GM23338 (cell line): ENCODE data around the gene TOM1L2. TPM values are rescaled to one million over a fixed set of nuclear protein-coding genes. Genes with fewer than 3 reads are reported as not detected.

Experiments
- ATAC-seq: fragments of 200-7000 bp; cut with Tn5 transposase; 3 replicates; pipeline ENCODE4 v1.9.1; 2020
- DNase-seq: peaks from one replicate; pipeline ENCODE4 v3.0.0-alpha.2; 2015; ENCODE audit warnings: low spot score
- H2AFZ ChIP-seq: fragments of 200-600 bp; sonication (generic); 2 replicates; pipeline ENCODE4 v1.8.0; 2016; ENCODE audit warnings: antibody characterized with exemption, mild to moderate bottlenecking, moderate library complexity
- H3F3A ChIP-seq: fragments of 200-600 bp; sonication (generic); replicated peaks from 2 replicates; pipeline ENCODE4 v1.8.0; 2017; ENCODE audit warnings: antibody characterized with exemption, mixed run types, low read depth
- H3K27ac ChIP-seq: fragments of 200-600 bp; sonication (generic); 2 replicates; pipeline ENCODE4 v1.6.1; 2016; ENCODE audit warnings: low read depth
- H3K27me3 ChIP-seq: fragments of 200-600 bp; sonication (generic); 2 replicates; pipeline ENCODE4 v1.8.0; 2016; ENCODE audit warnings: mild to moderate bottlenecking, mixed run types, moderate library complexity; ENCODE audit not compliant: insufficient read depth
- H3K36me3 ChIP-seq: fragments of 200-600 bp; sonication (generic); 2 replicates; pipeline ENCODE4 v1.8.0; 2016; ENCODE audit warnings: mild to moderate bottlenecking; ENCODE audit not compliant: insufficient read depth
- H3K4me1 ChIP-seq: fragments of 200-600 bp; sonication (generic); 2 replicates; pipeline ENCODE4 v1.8.0; 2016; ENCODE audit warnings: mild to moderate bottlenecking, moderate library complexity; ENCODE audit not compliant: insufficient read depth
- H3K4me2 ChIP-seq: fragments of 200-600 bp; sonication (generic); 2 replicates; pipeline ENCODE4 v1.7.1; 2017; ENCODE audit warnings: mixed run types
- H3K4me3 ChIP-seq: fragments of 200-600 bp; sonication (generic); 2 replicates; pipeline ENCODE4 v1.6.1; 2016; ENCODE audit warnings: mixed run types
- H3K79me2 ChIP-seq: fragments of 200-600 bp; sonication (generic); replicated peaks from 2 replicates; pipeline ENCODE4 v1.8.0; 2017; ENCODE audit warnings: mild to moderate bottlenecking; ENCODE audit not compliant: insufficient read depth
- H3K9me2 ChIP-seq: fragments of 200-600 bp; sonication (generic); 2 replicates; pipeline ENCODE4 v1.8.0; 2017; ENCODE audit not compliant: insufficient read depth
- H4K20me1 ChIP-seq: fragments of 200-600 bp; sonication (generic); replicated peaks from 2 replicates; pipeline ENCODE4 v1.8.0; 2017; ENCODE audit warnings: mild to moderate bottlenecking; ENCODE audit not compliant: insufficient read depth
- H3K27ac Mint-ChIP-seq: 2 replicates; pipeline ENCODE4 v1.8.0; 2020; ENCODE audit warnings: inconsistent platforms, mild to moderate bottlenecking, moderate library complexity, mixed read lengths
- H3K27me3 Mint-ChIP-seq: 3 replicates; pipeline ENCODE4 v1.8.0; 2022; ENCODE audit warnings: low read depth, mild to moderate bottlenecking, moderate library complexity, mixed read lengths, inconsistent platforms; ENCODE audit not compliant: insufficient read depth, poor library complexity
- H3K36me3 Mint-ChIP-seq: 3 replicates; pipeline ENCODE4 v1.8.0; 2021; ENCODE audit warnings: low read depth, mild to moderate bottlenecking, inconsistent platforms, moderate library complexity, mixed read lengths
- H3K4me1 Mint-ChIP-seq: 3 replicates; pipeline ENCODE4 v1.8.0; 2020; ENCODE audit warnings: mild to moderate bottlenecking, inconsistent platforms, mixed read lengths
- H3K4me3 Mint-ChIP-seq: 3 replicates; pipeline ENCODE4 v1.8.0; 2021; ENCODE audit warnings: moderate library complexity, mild to moderate bottlenecking, inconsistent platforms, mixed read lengths
- H3K9me3 Mint-ChIP-seq: 3 replicates; pipeline ENCODE4 v1.8.0; 2020; ENCODE audit warnings: moderate library complexity, mild to moderate bottlenecking, inconsistent platforms, mixed read lengths
- CREB1 ChIP-seq: fragments of 250-450 bp; sonication (Bioruptor Pico); IDR thresholded peaks from 2 replicates; pipeline ENCODE4 v1.5.0; 2020; ENCODE audit warnings: low read depth, mild to moderate bottlenecking, moderate library complexity
- CTCF ChIP-seq, 2 experiments: fragments of 200-600 bp in 1 of 2; sonication (generic) in 1 of 2; conservative IDR thresholded peaks; 2 replicates each; pipeline versions ENCODE4 v1.5.1 to v1.6.1; 2016 to 2017; ENCODE audit warnings: antibody characterized with exemption in 2 of 2, low read depth in 2 of 2, mild to moderate bottlenecking in 2 of 2, moderate library complexity in 1 of 2
- ETS1 ChIP-seq: IDR thresholded peaks from 2 replicates; pipeline ENCODE4 v1.6.1; 2016; ENCODE audit warnings: antibody characterized with exemption
- EZH2 ChIP-seq: fragments of 200-600 bp; sonication (generic); IDR thresholded peaks from one replicate; pipeline ENCODE4 v1.8.0; 2017; ENCODE audit warnings: antibody characterized with exemption, mild to moderate bottlenecking, low read depth; ENCODE audit not compliant: unreplicated experiment
- EZH2phosphoT487 ChIP-seq: fragments of 200-600 bp; sonication (generic); IDR thresholded peaks from one replicate; pipeline ENCODE4 v1.8.1; 2018; ENCODE audit warnings: antibody characterized with exemption; ENCODE audit not compliant: unreplicated experiment
- JUNB ChIP-seq: IDR thresholded peaks from one replicate; pipeline ENCODE4 v1.6.1; 2016; ENCODE audit warnings: antibody characterized with exemption; ENCODE audit not compliant: unreplicated experiment
- NANOG ChIP-seq: IDR thresholded peaks from 2 replicates; pipeline ENCODE4 v1.6.1; 2016; ENCODE audit warnings: antibody characterized with exemption, borderline replicate concordance
- POLR2AphosphoS5 ChIP-seq: IDR thresholded peaks from 2 replicates; pipeline ENCODE4 v1.6.1; 2016; ENCODE audit warnings: antibody characterized with exemption, low read depth
- REST ChIP-seq: IDR thresholded peaks from one replicate; pipeline ENCODE4 v1.6.1; 2018; ENCODE audit warnings: antibody characterized with exemption; ENCODE audit not compliant: unreplicated experiment
- STAT1 ChIP-seq: IDR thresholded peaks from one replicate; pipeline ENCODE4 v1.6.1; 2016; ENCODE audit warnings: antibody characterized with exemption; ENCODE audit not compliant: unreplicated experiment
- ZNF114 ChIP-seq: fragments of 250-450 bp; sonication (Bioruptor Pico); IDR thresholded peaks from 2 replicates; pipeline ENCODE4 v1.5.0; 2020; ENCODE audit warnings: mild to moderate bottlenecking, moderate library complexity
- ZNF331 ChIP-seq: fragments of 250-450 bp; sonication (Bioruptor Pico); IDR thresholded peaks from 2 replicates; pipeline ENCODE4 v1.5.0; 2020; ENCODE audit warnings: low read depth, mild to moderate bottlenecking, moderate library complexity
- ZNF462 ChIP-seq: fragments of 250-450 bp; sonication (Bioruptor Pico); IDR thresholded peaks from 2 replicates; pipeline ENCODE4 v1.5.0; 2020; ENCODE audit warnings: mild to moderate bottlenecking, moderate library complexity
- polyA plus RNA-seq: library from polyadenylated mRNA; unstranded; fragments of >200 nt; fragmentation: Nextera tagmentation; extraction: Ambion mirVana; gene quantifications from 2 replicates; pipeline ENCODE4 v1.2.1, GENCODE V29; 2016
- total RNA-seq: library from RNA; depleted of rRNA; stranded (reverse); fragments of >200 nt; shearing (Covaris generic); gene quantifications from 2 replicates; pipeline ENCODE4 v1.2.3, GENCODE V29; 2014

TOM1L2 gene
- total and polyA plus RNA-seq, 2 experiments from 2014 or later: 3.3 TPM

GRCh38 chr17:17804007-17804406, 168.2 kb downstream of the TOM1L2 start:
- H3K27ac Mint-ChIP-seq: no peak overlapping the region
- Histone ChIP-seq H3K79me2 (no peaks in the 10 kb centered on the region), H3K4me3 (no peak overlapping the region), H3F3A (no peaks in the 10 kb centered on the region), H3K4me2 (no peak overlapping the region), H3K27ac (no peak overlapping the region), H3K9me2 (no peaks in the 10 kb centered on the region), H4K20me1 (no peaks in the 10 kb centered on the region; the same call in 1 of the 2 replicates), H3K27me3 (peaks cover 13% of the 10 kb centered on the region), H3K4me1 (0 out of 2 replicates have a peak, but pooled peaks cover 4% of the 10 kb centered on the region), H2AFZ (no peak overlapping the region), H3K36me3 (no peaks in the 10 kb centered on the region)
- no peaks in the 10 kb centered on the region; the same call in 2 of the 3 replicates for H3K9me3 Mint-ChIP-seq
- H3K4me1 Mint-ChIP-seq: peaks cover 13% of the 10 kb centered on the region
- no peak for TF ChIP-seq ZNF331
- no peak for TF ChIP-seq ETS1
- no peak for TF ChIP-seq ZNF462 (CRISPR knock-in tag)
- TF ChIP-seq EZH2: no peak
- TF ChIP-seq REST: no peak
- TF ChIP-seq STAT1: no peak
- TF ChIP-seq POLR2AphosphoS5: no peak
- no peak for TF ChIP-seq ZNF114
- no peak for TF ChIP-seq CTCF (conservative IDR thresholded peaks at IDR 0.05; ENCODE audit: low read depth in 2 of 2)
- no peak for TF ChIP-seq NANOG
- no peak for TF ChIP-seq CREB1 (CRISPR knock-in tag)
- TF ChIP-seq JUNB: no peak
- no peak for TF ChIP-seq EZH2phosphoT487
- ATAC-seq (no peak), DNase-seq (no peak)
- no peak overlapping the region for H3K4me3 Mint-ChIP-seq
- no peaks in the 10 kb centered on the region for H3K36me3 Mint-ChIP-seq
- peaks cover 19% of the 10 kb centered on the region for H3K27me3 Mint-ChIP-seq
